ENCODE measurements around the gene CPEB2.

Gene CPEB2

DNA sequence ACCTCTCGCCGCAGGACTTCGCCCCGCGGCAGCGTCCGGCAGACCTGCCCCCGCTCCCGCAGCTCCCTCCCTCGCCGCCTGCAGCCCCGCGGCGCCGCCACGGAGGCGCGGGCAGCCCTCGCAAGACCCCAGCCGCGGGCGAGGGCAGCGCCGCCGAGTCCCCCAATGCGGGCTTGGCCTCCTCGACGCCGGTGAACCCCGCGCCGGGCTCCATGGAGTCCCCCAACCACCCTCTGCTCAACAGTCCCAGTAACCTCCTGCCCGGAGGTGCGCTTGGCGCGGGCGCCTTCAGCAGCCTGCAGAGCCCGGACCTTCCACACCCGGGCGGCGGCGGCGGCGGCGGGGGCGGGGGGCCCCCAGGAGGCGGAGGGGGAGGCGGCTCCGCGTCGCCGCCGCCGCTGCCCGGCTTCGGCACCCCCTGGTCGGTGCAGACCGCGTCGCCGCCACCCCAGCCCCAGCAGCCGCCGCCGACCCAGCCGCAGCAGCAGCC, 1.2 kb downstream of the CPEB2 start:
- TF ChIP-seq SIN3A (IDR thresholded peaks at IDR 0.05; ENCODE audit: borderline replicate concordance, insufficient read depth, low read length) (no peak), TAF1 (IDR thresholded peaks at IDR 0.05; ENCODE audit: borderline replicate concordance, insufficient read depth, low read length) (no peak), POLR2AphosphoS5 (IDR thresholded peaks at IDR 0.05; ENCODE audit: low read depth, low read length) (no peak), FOXP2 (optimal IDR thresholded peaks at IDR 0.05; ENCODE audit: borderline replicate concordance, extremely low read depth, extremely low read length, insufficient read depth) (no peak)
- TF ChIP-seq, protein P1, sequence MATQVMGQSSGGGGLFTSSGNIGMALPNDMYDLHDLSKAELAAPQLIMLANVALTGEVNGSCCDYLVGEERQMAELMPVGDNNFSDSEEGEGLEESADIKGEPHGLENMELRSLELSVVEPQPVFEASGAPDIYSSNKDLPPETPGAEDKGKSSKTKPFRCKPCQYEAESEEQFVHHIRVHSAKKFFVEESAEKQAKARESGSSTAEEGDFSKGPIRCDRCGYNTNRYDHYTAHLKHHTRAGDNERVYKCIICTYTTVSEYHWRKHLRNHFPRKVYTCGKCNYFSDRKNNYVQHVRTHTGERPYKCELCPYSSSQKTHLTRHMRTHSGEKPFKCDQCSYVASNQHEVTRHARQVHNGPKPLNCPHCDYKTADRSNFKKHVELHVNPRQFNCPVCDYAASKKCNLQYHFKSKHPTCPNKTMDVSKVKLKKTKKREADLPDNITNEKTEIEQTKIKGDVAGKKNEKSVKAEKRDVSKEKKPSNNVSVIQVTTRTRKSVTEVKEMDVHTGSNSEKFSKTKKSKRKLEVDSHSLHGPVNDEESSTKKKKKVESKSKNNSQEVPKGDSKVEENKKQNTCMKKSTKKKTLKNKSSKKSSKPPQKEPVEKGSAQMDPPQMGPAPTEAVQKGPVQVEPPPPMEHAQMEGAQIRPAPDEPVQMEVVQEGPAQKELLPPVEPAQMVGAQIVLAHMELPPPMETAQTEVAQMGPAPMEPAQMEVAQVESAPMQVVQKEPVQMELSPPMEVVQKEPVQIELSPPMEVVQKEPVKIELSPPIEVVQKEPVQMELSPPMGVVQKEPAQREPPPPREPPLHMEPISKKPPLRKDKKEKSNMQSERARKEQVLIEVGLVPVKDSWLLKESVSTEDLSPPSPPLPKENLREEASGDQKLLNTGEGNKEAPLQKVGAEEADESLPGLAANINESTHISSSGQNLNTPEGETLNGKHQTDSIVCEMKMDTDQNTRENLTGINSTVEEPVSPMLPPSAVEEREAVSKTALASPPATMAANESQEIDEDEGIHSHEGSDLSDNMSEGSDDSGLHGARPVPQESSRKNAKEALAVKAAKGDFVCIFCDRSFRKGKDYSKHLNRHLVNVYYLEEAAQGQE (IDR thresholded peaks at IDR 0.05; ENCODE audit: insufficient read depth in 1 of 2, low read depth in 2 of 2, low read length in 2 of 2) = no peak

DNA sequence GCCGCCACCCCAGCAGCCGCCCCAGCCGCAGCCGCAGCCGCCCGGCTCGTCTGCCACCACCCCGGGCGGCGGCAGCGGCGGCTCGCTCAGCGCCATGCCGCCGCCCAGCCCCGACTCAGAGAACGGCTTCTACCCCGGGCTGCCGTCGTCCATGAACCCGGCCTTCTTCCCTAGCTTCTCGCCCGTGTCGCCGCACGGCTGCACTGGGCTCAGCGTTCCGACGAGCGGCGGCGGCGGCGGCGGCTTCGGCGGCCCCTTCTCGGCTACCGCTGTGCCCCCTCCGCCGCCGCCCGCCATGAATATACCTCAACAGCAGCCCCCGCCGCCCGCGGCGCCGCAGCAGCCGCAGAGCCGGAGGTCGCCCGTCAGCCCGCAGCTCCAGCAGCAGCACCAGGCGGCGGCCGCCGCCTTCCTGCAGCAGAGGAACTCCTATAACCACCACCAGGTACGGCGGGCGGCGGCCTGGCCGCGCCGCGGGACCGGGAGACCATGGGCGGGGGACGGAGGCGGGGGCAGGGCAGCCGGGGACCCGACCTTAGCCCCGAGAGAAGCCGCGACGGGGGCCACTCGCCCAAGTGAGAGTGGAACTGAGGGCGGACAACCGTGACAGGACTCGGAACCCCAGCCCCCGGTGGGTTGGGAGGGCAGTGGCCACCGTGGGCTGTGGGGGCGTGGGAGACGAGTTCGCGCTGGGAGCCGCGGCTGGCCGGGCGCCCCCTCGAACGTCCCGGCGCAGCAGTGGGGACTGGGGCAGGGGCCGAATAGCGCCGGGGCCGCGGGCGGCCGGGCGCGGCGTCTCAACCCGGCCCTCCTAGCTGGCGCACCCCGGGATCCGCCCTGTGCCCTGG, 1.8 kb downstream of the CPEB2 start:
- TF ChIP-seq, protein P1 (IDR thresholded peaks at IDR 0.05; ENCODE audit: insufficient read depth in 1 of 2, low read depth in 2 of 2, low read length in 2 of 2) = no peak
- TF ChIP-seq POLR2AphosphoS5 (IDR thresholded peaks at IDR 0.05; ENCODE audit: low read depth, low read length) = no peak
- TF ChIP-seq FOXP2 (optimal IDR thresholded peaks at IDR 0.05; ENCODE audit: borderline replicate concordance, extremely low read depth, extremely low read length, insufficient read depth) = no peak
- no peak for TF ChIP-seq SIN3A (IDR thresholded peaks at IDR 0.05; ENCODE audit: borderline replicate concordance, insufficient read depth, low read length)
- no peak for TF ChIP-seq TAF1 (IDR thresholded peaks at IDR 0.05; ENCODE audit: borderline replicate concordance, insufficient read depth, low read length)

DNA sequence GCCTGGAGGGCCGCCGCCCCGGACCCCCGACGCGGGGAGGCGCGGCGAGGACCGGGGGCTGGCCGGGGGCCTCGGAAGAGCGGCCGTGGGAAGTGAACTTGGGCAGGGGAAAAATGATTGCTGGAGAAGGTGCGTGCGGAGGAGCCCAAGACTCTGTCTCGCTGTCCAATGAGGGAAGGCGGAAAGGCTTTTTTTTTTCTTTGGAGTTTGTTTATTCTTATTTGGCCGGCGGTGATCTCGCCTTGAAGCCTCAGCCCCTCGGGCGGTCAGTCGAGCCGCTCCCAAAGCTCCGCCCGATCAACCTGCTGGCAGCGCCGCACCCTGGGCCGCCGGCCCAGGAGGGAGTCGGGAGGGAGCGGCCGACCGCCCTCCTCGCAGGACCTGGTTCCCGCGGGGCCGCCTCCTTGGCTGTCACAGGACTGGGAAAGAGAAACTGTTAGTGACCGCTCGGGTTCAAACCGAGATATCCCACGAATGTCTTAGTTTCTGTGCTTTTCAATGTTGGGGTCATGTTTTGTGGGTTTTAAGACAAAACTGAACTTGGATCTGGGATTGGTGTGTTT, 2.5 kb downstream of the CPEB2 start:
- TF ChIP-seq POLR2AphosphoS5 (IDR thresholded peaks at IDR 0.05; ENCODE audit: low read depth, low read length) = no peak
- peak; percentile 41; the same call in 1 of the 2 replicates for TF ChIP-seq SIN3A (IDR thresholded peaks at IDR 0.05; ENCODE audit: borderline replicate concordance, insufficient read depth, low read length)

DNA sequence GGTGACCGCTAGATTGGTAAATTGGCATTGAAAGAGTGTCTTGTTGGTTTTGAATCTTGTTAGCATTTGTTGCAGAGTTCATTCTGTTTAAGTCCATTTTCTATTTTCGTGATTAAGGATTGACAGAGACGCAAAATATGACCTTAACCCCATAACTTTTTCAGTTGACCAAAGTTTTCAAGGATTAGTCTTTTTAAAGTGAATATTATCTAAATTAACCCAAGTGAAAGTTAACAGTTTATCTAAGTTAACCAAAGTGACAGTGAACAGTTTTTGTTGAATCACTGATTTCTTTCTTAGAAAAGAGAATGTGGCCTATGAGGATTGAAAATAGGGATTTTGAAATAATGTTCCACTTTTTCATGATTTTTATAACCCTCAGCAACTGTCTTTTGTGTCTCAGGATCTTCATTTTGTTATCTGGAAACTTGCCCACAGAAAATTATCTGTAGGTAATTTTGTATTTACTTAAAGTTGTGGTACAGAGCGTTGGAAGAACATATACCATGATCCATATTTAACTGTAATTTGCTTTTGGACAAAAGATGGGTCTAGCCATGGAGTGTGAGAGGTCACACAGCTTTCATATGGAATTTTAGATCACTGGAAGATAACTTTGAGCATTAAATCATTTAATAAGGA, 3.3 kb downstream of the CPEB2 start:
- no peak for TF ChIP-seq TAF1 (IDR thresholded peaks at IDR 0.05; ENCODE audit: borderline replicate concordance, insufficient read depth, low read length)
- TF ChIP-seq SIN3A (IDR thresholded peaks at IDR 0.05; ENCODE audit: borderline replicate concordance, insufficient read depth, low read length) = no peak
- TF ChIP-seq FOXP2 (optimal IDR thresholded peaks at IDR 0.05; ENCODE audit: borderline replicate concordance, extremely low read depth, extremely low read length, insufficient read depth) = no peak
- TF ChIP-seq POLR2AphosphoS5 (IDR thresholded peaks at IDR 0.05; ENCODE audit: low read depth, low read length) = no peak
- TF ChIP-seq, protein P1 (IDR thresholded peaks at IDR 0.05; ENCODE audit: insufficient read depth in 1 of 2, low read depth in 2 of 2, low read length in 2 of 2) = no peak

DNA sequence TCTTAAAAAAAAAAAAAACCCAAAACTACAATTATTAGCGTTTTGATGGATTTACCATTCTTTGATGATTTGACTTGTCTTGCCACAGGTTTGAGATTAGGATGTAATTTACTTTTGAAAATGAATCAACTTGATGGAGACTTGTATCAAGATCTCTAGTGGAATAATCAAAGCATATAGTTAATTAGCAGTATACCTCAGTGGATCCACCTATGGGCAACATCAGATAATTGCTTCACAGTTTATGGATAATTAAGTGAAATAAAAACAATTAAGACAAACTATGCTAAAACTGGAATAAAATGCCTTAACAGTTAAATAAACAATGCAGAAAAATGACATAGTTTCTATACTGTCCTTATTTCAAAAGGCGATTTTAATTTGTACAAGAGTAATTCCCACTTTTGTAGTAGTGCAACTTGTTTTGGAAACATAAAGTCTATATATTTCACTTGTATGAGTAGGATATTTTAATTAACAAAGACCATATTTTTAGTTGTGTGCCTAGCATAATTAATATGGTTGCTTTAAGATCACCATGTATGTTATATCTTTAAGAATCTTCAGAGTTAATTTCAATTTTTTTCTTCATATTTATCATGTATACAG, 4.2 kb downstream of the CPEB2 start:
- no peak for TF ChIP-seq SIN3A (IDR thresholded peaks at IDR 0.05; ENCODE audit: borderline replicate concordance, insufficient read depth, low read length)
- TF ChIP-seq, protein P1 (IDR thresholded peaks at IDR 0.05; ENCODE audit: insufficient read depth in 1 of 2, low read depth in 2 of 2, low read length in 2 of 2) = no peak
- no peak for TF ChIP-seq TAF1 (IDR thresholded peaks at IDR 0.05; ENCODE audit: borderline replicate concordance, insufficient read depth, low read length)
- no peak for TF ChIP-seq FOXP2 (optimal IDR thresholded peaks at IDR 0.05; ENCODE audit: borderline replicate concordance, extremely low read depth, extremely low read length, insufficient read depth)
- TF ChIP-seq POLR2AphosphoS5 (IDR thresholded peaks at IDR 0.05; ENCODE audit: low read depth, low read length) = no peak

All from PFSK-1 (cell line).